HG03460 (cell line): ENCODE data around the gene EFHD2.
"Not testable (repeated sequence)": the region's sequence is repeated elsewhere in the genome, so short reads cannot be mapped to it uniquely, and the experiment has no call there.

Source experiments
- ATAC-seq: cut with Tn5 transposase; IDR thresholded peaks from one replicate; pipeline ENCODE4 v1.9.1; 2021; ENCODE audit not compliant: unreplicated experiment

Gene EFHD2

DNA sequence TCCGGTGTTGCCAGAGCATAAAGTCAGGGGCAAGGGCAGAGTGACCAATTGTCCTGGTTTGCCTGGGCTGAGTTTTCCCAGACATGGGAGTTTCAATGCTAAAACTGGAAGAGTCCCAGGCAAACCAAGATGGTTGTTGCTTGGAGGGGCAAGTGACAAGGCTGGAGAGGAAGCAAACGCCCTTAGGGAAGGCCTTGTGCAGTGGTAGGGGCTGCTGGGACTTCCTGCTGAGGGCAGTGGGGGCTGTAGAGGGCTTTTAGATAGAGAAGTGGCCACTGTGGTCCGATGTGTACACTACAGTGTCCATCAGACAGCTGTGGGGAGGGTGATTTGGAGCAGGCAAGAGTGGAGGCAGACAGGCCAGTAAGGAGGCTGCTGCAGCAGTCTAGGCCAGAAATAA is 39.9 kb downstream of the EFHD2 start:
- no peak for ATAC-seq

- no peak for ATAC-seq
Observed at GRCh38 chr1:15451014-15451722, 41.5 kb downstream of the EFHD2 start.

DNA sequence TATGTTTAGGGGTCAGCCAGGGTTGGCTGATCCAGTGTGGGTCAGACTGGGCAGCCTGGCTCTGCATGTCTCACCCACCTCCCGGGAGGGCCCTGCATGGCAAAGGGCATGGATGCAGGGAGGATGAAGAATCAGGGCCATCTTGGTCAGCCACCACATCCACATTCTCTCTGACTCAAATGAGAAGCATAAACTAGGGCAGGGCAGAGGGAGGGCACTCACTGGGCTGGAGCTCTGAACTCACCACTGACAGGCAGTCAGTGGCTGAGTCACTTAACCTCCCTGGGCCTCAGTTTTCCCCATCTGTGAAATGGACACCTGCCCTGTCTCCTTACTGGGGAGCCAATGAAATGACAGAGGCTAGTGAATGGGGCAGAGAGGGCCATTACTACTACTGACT is 42.5 kb downstream of the EFHD2 start:
- no peak for ATAC-seq

- ATAC-seq: no peak
Observed at GRCh38 chr1:15452866-15453571, 43.3 kb downstream of the EFHD2 start.

DNA sequence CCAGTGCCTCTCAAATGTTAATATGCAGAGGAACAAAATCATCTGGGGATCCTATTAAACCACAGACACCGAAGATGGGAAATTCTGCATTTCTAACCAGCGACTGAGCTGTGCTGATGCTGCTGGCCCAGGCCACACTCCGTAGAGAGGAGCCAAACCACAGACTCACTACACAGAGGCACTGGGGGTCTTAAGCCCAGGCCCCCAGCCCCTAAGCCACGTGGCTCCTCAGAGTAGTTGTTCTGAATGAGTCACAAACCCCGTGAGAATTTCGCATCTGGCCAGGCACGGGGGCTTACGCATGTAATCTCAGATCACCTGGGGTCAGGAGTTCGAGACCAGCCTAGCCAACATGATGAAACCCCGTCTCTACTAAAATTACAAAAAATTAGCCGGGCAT is 44.0 kb downstream of the EFHD2 start:
- no peak for ATAC-seq

DNA sequence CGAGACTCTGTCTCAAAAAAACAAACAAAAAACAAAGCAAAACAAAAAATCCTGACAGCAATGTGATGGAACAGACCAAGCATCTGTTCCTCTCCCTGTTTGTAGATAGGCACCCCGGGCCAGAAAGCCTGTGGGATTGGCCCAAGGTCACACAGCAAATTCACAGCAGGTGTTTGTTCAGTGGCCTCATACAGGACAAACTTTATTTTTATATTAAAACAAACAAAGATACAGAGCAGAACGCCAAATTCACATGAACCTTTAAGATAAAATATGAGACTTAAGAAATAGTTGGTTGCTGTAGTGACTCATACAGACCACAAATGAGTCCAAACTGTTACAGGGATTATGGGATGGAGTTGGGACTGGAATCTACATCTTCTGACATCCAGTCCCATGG is 44.6 kb downstream of the EFHD2 start:
- ATAC-seq: no peak

- ATAC-seq: no peak
Observed at GRCh38 chr1:15455522-15455921, 45.8 kb downstream of the EFHD2 start.

GRCh38 chr1:15456313-15456954 is 46.7 kb downstream of the EFHD2 start, which contains the start of gene CELA2A:
TSS of gene CELA2A (plus strand) at chr1:15456732. CDS start at chr1:15456754, 22 bp downstream.
- ATAC-seq: no peak

- ATAC-seq: no peak
Observed at GRCh38 chr1:15457585-15457984, 47.9 kb downstream of the EFHD2 start.

GRCh38 chr1:15458388-15458787 is 48.7 kb downstream of the EFHD2 start:
- ATAC-seq: not testable (repeated sequence)

DNA sequence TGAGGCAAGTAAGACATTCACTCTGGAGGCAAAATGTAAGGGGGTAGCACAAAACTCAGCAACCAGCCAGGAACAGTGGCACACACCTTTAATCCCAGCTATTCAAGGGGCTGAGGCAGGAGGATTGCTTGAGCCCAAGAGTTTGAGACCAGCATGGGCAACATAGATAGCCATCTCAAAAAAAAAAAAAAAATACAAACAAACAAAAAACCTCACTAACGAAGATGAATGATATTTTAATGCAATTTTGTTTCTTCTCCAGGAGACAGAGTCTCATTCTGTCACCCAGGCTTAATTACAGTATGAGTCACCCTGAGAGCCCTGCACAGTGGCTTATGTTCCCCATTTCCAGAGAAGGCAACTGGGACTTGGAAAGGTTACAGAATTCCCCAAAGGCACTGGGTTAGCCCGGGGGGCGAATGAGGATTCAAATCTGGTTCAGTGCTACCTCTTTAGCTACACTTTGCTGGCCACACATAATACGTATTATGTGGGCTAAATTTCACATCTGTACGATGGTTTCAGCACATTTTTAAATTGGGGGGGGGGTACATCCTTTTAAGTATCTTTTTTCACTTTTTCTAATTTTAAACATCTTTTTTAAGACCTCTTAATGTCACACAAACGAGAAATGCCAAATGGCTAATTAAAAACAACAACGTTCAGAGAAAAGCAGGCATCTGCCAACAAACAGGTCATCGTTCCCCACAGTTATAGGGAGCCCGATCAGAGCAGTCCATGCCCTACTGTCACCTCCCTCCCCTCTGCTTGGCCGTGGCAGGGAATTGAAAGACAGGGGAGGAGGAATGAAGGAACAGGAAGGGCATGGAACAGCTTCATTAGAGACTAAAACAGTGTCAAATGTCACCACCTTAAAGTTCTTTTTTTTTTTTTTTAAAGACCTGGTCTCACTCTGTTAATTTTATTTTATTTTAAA is 50.4 kb downstream of the EFHD2 start:
- no peak for ATAC-seq

DNA sequence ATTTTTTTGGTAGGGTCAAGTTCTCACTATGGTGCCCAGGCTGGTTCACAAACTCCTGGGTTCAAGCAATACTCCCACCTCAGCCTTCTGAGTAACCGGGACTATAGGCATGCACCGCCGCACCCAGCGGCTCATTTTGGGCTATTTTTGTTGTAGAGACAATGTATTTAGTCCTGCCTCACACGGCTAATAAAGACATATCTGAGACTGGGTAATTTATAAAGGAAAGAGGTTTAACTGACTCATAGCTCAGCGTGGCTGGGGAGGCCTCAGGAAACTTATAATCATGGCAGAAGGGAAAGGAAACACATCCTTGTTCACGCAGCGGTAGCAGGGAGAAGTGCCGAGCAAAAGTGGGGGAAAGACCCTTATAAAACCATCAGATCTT is 51.0 kb downstream of the EFHD2 start:
- no peak for ATAC-seq

DNA sequence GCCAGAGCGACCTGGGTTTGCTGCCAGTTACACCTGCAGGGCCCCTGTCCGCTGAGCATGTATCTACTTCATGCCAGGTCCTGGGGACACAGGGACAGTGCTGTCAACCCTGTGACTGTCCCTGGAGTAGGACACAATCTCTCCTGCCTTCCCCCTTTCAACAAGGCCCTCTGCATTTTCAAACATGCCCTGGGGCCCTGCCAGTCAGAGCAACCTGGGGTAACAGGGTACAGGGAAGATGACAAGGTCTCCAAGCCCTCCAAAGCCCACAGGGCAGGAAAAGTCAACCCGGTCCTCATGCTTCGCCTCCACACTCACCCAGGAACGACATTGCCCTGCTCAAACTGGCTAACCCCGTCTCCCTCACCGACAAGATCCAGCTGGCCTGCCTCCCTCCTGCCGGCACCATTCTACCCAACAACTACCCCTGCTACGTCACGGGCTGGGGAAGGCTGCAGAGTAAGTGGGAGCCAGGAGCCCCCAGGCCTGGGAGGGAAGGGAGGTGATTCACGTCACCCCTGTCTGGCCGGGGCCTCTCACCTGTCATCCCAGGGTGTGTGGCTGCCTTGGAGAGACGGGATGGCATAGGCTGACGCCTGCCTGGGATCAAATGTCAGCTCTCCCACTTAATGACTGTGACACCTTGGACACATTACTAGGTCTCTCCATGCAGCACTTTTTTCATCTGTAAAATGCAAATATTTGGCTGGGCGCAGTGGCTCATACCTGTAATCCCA is 53.5 kb downstream of the EFHD2 start:
- not testable (repeated sequence) for ATAC-seq

DNA sequence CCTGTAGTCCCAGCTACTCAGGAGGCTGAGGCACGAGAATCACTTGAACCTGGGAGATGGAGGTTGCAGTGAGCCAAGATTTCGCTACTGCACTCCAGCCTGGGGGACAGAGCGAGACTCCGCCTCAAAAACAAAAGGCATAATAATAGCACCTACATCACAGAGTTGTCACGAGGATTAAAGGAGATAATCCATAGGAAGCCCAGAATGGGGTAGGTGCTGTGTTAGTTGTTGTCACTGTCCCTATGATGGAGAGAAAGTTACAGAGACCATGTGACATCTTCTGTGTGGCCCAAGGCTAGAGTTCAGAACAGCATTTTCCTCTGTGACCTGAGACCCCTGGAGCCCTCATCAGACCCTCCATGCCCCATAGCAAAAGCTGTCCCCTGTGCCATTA is 54.2 kb downstream of the EFHD2 start:
- not testable (repeated sequence) for ATAC-seq

GRCh38 chr1:15465674-15466073 is 56.0 kb downstream of the EFHD2 start:
- ATAC-seq: no peak

DNA sequence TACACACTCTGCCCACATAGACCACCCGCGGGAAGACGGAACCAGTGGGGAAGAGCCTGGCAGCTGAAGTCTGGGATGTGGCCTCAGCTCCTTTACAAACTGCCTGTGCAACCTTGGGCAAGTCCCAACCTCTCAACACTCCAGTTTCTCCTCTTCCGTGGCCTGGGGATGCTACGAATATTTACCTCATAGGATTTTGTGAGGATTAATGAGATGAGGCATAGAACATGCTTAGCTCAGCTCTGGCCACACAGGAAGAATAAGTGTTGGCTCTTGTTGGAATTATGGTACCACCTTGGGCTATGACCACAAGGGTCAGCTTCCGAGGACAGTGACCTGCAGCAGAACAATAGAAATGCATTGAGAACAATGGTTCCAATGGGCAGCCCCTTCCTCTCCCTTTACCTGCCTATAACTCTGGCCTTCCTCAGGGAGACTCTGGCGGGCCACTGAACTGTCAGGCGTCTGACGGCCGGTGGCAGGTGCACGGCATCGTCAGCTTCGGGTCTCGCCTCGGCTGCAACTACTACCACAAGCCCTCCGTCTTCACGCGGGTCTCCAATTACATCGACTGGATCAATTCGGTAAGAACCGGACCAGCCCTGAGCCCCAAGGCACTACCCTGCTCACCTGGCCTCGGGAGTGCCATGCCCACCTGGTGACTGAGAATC is 57.4 kb downstream of the EFHD2 start:
- not testable (repeated sequence) for ATAC-seq

DNA sequence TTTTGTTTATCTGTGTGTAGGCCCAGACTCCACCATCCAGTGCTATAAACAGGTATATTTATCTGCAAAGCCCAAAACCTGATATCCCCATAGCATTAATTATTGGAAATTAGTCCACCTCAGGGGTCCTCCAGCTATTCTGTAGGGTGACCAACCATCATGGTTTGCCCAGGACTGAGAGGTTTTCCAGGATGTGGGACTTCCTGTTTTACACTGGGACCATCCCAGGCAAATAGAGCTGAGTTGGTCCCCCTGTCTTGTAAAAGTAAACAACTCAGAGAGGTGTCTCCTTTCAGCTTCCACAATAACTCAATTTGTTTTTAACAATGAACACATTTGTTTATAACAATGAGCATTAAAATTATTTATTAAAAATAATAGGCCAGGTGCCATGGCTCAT is 58.5 kb downstream of the EFHD2 start:
- ATAC-seq: no peak

DNA sequence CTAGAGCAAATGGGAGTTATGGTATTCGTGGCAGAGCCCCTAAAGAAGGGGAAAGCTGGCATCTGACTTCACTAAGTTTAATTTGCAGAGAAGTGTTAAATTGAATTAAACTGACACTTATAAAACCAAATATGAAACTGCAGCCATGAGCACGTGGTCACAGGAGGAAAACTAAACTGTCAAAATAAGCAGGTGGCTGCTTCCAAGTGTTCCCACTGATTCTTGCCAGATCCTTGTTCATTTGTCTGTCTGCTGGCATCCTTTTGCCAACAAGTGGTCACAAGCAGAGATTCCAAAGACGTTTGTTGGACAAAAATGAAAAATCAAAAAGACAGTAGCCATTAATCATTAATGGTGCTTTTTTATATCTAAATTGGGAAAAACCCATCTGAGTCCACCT is 59.7 kb downstream of the EFHD2 start:
- ATAC-seq: no peak

GRCh38 chr1:15469821-15470448 is 60.2 kb downstream of the EFHD2 start:
- not testable (repeated sequence) for ATAC-seq
